ENCODE data around the gene CUX1.
"Not testable (repeated sequence)": the region's sequence is repeated elsewhere in the genome, so short reads cannot be mapped to it uniquely, and the experiment has no call there.

The CUX1 gene

GRCh38 chr7:101788517-101788916 is 28.9 kb upstream of the CUX1 start:
- H3K27ac ChIP-seq (replicated peaks), result no peak overlapping the region
- DNase-seq (ENCODE audit: low read depth in 1 of 2, low spot score in 1 of 2), result no peak
- TF ChIP-seq, protein P1, sequence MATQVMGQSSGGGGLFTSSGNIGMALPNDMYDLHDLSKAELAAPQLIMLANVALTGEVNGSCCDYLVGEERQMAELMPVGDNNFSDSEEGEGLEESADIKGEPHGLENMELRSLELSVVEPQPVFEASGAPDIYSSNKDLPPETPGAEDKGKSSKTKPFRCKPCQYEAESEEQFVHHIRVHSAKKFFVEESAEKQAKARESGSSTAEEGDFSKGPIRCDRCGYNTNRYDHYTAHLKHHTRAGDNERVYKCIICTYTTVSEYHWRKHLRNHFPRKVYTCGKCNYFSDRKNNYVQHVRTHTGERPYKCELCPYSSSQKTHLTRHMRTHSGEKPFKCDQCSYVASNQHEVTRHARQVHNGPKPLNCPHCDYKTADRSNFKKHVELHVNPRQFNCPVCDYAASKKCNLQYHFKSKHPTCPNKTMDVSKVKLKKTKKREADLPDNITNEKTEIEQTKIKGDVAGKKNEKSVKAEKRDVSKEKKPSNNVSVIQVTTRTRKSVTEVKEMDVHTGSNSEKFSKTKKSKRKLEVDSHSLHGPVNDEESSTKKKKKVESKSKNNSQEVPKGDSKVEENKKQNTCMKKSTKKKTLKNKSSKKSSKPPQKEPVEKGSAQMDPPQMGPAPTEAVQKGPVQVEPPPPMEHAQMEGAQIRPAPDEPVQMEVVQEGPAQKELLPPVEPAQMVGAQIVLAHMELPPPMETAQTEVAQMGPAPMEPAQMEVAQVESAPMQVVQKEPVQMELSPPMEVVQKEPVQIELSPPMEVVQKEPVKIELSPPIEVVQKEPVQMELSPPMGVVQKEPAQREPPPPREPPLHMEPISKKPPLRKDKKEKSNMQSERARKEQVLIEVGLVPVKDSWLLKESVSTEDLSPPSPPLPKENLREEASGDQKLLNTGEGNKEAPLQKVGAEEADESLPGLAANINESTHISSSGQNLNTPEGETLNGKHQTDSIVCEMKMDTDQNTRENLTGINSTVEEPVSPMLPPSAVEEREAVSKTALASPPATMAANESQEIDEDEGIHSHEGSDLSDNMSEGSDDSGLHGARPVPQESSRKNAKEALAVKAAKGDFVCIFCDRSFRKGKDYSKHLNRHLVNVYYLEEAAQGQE (IDR thresholded peaks at IDR 0.05; ENCODE audit: insufficient replicate concordance, low read depth), result no peak
- TF ChIP-seq, protein P2, sequence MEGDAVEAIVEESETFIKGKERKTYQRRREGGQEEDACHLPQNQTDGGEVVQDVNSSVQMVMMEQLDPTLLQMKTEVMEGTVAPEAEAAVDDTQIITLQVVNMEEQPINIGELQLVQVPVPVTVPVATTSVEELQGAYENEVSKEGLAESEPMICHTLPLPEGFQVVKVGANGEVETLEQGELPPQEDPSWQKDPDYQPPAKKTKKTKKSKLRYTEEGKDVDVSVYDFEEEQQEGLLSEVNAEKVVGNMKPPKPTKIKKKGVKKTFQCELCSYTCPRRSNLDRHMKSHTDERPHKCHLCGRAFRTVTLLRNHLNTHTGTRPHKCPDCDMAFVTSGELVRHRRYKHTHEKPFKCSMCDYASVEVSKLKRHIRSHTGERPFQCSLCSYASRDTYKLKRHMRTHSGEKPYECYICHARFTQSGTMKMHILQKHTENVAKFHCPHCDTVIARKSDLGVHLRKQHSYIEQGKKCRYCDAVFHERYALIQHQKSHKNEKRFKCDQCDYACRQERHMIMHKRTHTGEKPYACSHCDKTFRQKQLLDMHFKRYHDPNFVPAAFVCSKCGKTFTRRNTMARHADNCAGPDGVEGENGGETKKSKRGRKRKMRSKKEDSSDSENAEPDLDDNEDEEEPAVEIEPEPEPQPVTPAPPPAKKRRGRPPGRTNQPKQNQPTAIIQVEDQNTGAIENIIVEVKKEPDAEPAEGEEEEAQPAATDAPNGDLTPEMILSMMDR (IDR thresholded peaks at IDR 0.05; ENCODE audit: insufficient read depth, low read length), result no peak
- no peak for TF ChIP-seq POLR2AphosphoS5 (IDR thresholded peaks at IDR 0.05; ENCODE audit: low read depth)
- TF ChIP-seq SPI1 (IDR thresholded peaks at IDR 0.05; ENCODE audit: borderline replicate concordance, low read depth), result no peak
- TF ChIP-seq GABPA (IDR thresholded peaks at IDR 0.05; ENCODE audit: low read depth), result no peak
- H3K27me3 ChIP-seq (ENCODE audit: insufficient read depth, poor library complexity, severe bottlenecking), result no peaks in the 10 kb centered on the region
- no peak overlapping the region for H3K4me3 ChIP-seq (replicated peaks; ENCODE audit: insufficient read depth, low read length)

GRCh38 chr7:101790566-101791293 is 26.7 kb upstream of the CUX1 start:
- no peaks in the 10 kb centered on the region for H3K27me3 ChIP-seq (ENCODE audit: insufficient read depth, poor library complexity, severe bottlenecking)
- no peak overlapping the region for H3K27ac ChIP-seq (replicated peaks)
- TF ChIP-seq POLR2AphosphoS5 (IDR thresholded peaks at IDR 0.05; ENCODE audit: low read depth) (no peak), GABPA (IDR thresholded peaks at IDR 0.05; ENCODE audit: low read depth) (no peak), SPI1 (IDR thresholded peaks at IDR 0.05; ENCODE audit: borderline replicate concordance, low read depth) (no peak)
- TF ChIP-seq, protein P2 (IDR thresholded peaks at IDR 0.05; ENCODE audit: insufficient read depth, low read length), result no peak
- TF ChIP-seq, protein P1 (IDR thresholded peaks at IDR 0.05; ENCODE audit: insufficient replicate concordance, low read depth), result no peak
- DNase-seq (ENCODE audit: low read depth in 1 of 2, low spot score in 1 of 2), result no peak
- H3K4me3 ChIP-seq (replicated peaks; ENCODE audit: insufficient read depth, low read length), result no peak overlapping the region

DNA sequence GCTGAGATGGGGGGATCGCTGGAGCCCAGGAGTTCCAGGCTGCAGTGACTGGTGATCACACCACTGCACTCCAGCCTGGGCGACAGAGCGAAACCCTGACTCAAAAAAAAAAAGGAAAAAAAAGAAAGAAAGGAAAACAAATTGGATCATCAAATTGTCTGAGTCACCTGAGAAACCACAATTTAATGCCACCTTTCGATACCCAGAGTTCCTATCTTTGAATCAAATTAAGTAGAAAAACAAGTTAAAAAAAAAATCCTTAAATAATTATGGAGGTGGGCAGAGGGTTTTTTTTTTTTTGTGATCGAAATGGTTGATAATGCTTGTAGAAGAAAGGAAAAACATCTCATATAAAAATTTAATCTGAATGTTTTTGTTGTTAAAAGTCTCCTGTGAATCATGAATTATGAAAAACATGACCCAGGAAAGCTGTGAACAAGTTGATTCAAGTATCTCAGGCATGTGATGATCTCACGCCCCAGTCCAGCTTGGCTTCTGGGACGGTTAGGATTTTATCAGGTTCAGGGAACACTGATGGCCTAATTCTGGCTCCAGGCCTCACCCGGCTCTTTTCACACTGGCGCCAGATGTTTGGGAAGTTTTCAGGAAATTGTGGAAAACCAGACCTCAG is 25.3 kb upstream of the CUX1 start:
- no peak for DNase-seq (ENCODE audit: low read depth in 1 of 2, low spot score in 1 of 2)
- Histone ChIP-seq H3K27ac (replicated peaks) (no peak overlapping the region), H3K27me3 (ENCODE audit: insufficient read depth, poor library complexity, severe bottlenecking) (no peaks in the 10 kb centered on the region), H3K4me3 (replicated peaks; ENCODE audit: insufficient read depth, low read length) (no peak overlapping the region)
- no peak for TF ChIP-seq POLR2AphosphoS5 (IDR thresholded peaks at IDR 0.05; ENCODE audit: low read depth)
- TF ChIP-seq, protein P2 (IDR thresholded peaks at IDR 0.05; ENCODE audit: insufficient read depth, low read length), result no peak
- TF ChIP-seq SPI1 (IDR thresholded peaks at IDR 0.05; ENCODE audit: borderline replicate concordance, low read depth), result no peak
- no peak for TF ChIP-seq GABPA (IDR thresholded peaks at IDR 0.05; ENCODE audit: low read depth)
- TF ChIP-seq, protein P1 (IDR thresholded peaks at IDR 0.05; ENCODE audit: insufficient replicate concordance, low read depth), result no peak

DNA sequence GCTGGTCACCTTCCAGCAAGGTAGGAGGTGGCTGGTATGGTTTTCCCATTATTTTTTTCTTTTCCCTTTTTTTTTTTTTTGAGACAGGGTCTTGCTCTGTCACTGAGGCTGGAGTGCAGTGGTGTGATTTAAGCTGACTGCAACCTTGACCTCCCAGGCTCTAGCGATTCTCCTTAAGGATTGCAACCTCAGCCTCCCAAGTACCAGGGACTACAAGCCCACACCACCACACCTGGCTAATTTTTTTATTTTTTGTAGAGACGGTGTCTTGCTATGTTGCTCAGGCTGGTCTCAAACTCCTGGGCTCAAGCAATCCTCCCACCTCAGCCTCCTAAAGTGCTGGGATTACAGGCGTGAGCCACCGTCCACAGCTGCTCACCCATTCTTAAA is 24.7 kb upstream of the CUX1 start:
- not testable (repeated sequence) for H3K27ac ChIP-seq (replicated peaks); H3K27me3 ChIP-seq (ENCODE audit: insufficient read depth, poor library complexity, severe bottlenecking); H3K4me3 ChIP-seq (replicated peaks; ENCODE audit: insufficient read depth, low read length); DNase-seq (ENCODE audit: low read depth in 1 of 2, low spot score in 1 of 2)

All from HL-60 (cell line).